WTC11 (cell line): ENCODE results near the gene SDC1.

Source experiments
- FOXJ3 ChIP-seq: sonication (generic); formaldehyde crosslinking; IDR thresholded peaks from 2 replicates; pipeline ENCODE4 v1.9.0; 2021; ENCODE audit warnings: missing genetic modification reagents, mild to moderate bottlenecking, borderline replicate concordance
- GABPB1 ChIP-seq: sonication (generic); formaldehyde crosslinking; IDR thresholded peaks from 2 replicates; pipeline ENCODE4 v1.8.1; 2023; ENCODE audit warnings: mild to moderate bottlenecking, missing genetic modification reagents
- MYBL2 ChIP-seq: sonication (generic); formaldehyde crosslinking; IDR thresholded peaks from 2 replicates; pipeline ENCODE4 v1.8.1; 2023; ENCODE audit warnings: mild to moderate bottlenecking, moderate library complexity, missing genetic modification reagents
- TEAD1 ChIP-seq: sonication (generic); formaldehyde crosslinking; IDR thresholded peaks from 2 replicates; pipeline ENCODE4 v1.8.0; 2022; ENCODE audit warnings: mild to moderate bottlenecking, missing genetic modification reagents
- ZNF121 ChIP-seq: sonication (generic); formaldehyde crosslinking; IDR thresholded peaks from 2 replicates; pipeline ENCODE4 v1.8.0; 2023; ENCODE audit warnings: missing genetic modification reagents
- ZNF396 ChIP-seq: fragments of 250-450 bp; sonication (Bioruptor Pico); IDR thresholded peaks from 2 replicates; pipeline ENCODE4 v1.8.0; 2021; ENCODE audit warnings: mild to moderate bottlenecking, moderate library complexity, borderline replicate concordance
- TF ChIP-seq, protein P1 (sequence below): sonication (generic); formaldehyde crosslinking; IDR thresholded peaks from 2 replicates; pipeline ENCODE4 v1.8.0; 2023; ENCODE audit warnings: mild to moderate bottlenecking, missing genetic modification reagents
- TF ChIP-seq, protein P2 (sequence below): fragments of 200-600 bp; IDR thresholded peaks from 2 replicates; pipeline ENCODE4 v1.8.0; 2022; ENCODE audit warnings: antibody characterized with exemption
- TF ChIP-seq, protein P3 (sequence below): sonication (generic); formaldehyde crosslinking; IDR thresholded peaks from 2 replicates; pipeline ENCODE4 v1.8.1; 2022; ENCODE audit warnings: mild to moderate bottlenecking, missing genetic modification reagents, moderate library complexity, borderline replicate concordance
- TF ChIP-seq, protein P4 (sequence below): sonication (generic); formaldehyde crosslinking; IDR thresholded peaks from 2 replicates; pipeline ENCODE4 v1.8.0; 2022; ENCODE audit warnings: mild to moderate bottlenecking, missing genetic modification reagents
- TF ChIP-seq, protein P5 (sequence below): sonication (generic); formaldehyde crosslinking; IDR thresholded peaks from 2 replicates; pipeline ENCODE4 v1.8.0; 2022; ENCODE audit warnings: mild to moderate bottlenecking, missing genetic modification reagents

DNA sequence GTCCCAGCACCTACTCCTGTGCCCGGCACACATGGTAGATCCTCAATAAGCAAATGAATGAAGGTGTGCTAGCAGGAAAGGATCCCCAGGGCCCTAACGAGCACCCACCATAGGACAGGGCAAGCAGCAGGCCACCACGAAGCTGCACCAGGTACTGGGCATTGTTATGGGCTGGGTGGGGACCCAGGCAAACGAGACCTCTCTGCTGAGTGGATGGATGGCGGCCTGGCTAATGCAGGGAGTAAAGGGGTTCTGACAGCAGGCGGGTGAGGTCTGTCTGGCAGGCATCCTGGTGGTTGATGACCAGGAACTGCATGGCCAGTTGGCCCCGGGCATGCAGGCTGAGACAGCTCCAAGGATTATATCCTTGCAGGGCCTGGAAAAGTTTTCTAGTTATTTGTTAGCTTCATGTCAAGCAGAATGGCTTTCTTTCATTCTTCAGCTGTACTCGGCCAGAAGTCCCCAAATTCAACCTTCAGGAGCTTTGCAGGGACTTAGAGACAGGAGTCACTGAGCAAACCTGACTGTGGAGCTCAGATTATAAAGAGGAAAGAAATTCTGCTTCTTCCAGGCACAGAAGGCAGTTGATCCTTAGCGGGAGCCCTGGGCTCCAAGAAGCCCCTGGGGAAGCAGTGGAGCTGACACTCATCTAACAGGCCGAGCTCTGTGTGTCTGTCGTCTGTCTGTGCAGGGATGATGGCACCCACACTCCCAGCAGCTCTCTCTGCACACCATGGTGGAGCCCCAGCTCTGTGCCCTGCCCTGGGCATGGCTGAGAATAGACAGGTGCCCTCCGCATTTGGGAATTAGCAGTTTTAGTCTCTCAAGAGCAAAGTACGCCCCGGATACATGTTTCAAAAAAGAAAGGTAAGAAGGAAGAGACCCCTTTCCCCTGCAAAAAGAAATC is 51.2 kb downstream of the SDC1 start:
- no peak for TF ChIP-seq ZNF396 (CRISPR knock-in tag)
- no peak for TF ChIP-seq GABPB1 (CRISPR knock-in tag)
- TF ChIP-seq, protein P1, sequence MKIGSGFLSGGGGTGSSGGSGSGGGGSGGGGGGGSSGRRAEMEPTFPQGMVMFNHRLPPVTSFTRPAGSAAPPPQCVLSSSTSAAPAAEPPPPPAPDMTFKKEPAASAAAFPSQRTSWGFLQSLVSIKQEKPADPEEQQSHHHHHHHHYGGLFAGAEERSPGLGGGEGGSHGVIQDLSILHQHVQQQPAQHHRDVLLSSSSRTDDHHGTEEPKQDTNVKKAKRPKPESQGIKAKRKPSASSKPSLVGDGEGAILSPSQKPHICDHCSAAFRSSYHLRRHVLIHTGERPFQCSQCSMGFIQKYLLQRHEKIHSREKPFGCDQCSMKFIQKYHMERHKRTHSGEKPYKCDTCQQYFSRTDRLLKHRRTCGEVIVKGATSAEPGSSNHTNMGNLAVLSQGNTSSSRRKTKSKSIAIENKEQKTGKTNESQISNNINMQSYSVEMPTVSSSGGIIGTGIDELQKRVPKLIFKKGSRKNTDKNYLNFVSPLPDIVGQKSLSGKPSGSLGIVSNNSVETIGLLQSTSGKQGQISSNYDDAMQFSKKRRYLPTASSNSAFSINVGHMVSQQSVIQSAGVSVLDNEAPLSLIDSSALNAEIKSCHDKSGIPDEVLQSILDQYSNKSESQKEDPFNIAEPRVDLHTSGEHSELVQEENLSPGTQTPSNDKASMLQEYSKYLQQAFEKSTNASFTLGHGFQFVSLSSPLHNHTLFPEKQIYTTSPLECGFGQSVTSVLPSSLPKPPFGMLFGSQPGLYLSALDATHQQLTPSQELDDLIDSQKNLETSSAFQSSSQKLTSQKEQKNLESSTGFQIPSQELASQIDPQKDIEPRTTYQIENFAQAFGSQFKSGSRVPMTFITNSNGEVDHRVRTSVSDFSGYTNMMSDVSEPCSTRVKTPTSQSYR, result no peak
- no peak for TF ChIP-seq ZNF121 (CRISPR knock-in tag)
- TF ChIP-seq, protein P2, sequence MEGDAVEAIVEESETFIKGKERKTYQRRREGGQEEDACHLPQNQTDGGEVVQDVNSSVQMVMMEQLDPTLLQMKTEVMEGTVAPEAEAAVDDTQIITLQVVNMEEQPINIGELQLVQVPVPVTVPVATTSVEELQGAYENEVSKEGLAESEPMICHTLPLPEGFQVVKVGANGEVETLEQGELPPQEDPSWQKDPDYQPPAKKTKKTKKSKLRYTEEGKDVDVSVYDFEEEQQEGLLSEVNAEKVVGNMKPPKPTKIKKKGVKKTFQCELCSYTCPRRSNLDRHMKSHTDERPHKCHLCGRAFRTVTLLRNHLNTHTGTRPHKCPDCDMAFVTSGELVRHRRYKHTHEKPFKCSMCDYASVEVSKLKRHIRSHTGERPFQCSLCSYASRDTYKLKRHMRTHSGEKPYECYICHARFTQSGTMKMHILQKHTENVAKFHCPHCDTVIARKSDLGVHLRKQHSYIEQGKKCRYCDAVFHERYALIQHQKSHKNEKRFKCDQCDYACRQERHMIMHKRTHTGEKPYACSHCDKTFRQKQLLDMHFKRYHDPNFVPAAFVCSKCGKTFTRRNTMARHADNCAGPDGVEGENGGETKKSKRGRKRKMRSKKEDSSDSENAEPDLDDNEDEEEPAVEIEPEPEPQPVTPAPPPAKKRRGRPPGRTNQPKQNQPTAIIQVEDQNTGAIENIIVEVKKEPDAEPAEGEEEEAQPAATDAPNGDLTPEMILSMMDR, result no peak
- no peak for TF ChIP-seq TEAD1 (CRISPR knock-in tag)
- TF ChIP-seq MYBL2 (CRISPR knock-in tag), result no peak
- TF ChIP-seq, protein P3, sequence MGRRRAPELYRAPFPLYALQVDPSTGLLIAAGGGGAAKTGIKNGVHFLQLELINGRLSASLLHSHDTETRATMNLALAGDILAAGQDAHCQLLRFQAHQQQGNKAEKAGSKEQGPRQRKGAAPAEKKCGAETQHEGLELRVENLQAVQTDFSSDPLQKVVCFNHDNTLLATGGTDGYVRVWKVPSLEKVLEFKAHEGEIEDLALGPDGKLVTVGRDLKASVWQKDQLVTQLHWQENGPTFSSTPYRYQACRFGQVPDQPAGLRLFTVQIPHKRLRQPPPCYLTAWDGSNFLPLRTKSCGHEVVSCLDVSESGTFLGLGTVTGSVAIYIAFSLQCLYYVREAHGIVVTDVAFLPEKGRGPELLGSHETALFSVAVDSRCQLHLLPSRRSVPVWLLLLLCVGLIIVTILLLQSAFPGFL (CRISPR knock-in tag), result no peak
- TF ChIP-seq, protein P4, sequence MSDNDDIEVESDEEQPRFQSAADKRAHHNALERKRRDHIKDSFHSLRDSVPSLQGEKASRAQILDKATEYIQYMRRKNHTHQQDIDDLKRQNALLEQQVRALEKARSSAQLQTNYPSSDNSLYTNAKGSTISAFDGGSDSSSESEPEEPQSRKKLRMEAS (CRISPR knock-in tag), result no peak
- no peak for TF ChIP-seq FOXJ3 (CRISPR knock-in tag)
- TF ChIP-seq, protein P5, sequence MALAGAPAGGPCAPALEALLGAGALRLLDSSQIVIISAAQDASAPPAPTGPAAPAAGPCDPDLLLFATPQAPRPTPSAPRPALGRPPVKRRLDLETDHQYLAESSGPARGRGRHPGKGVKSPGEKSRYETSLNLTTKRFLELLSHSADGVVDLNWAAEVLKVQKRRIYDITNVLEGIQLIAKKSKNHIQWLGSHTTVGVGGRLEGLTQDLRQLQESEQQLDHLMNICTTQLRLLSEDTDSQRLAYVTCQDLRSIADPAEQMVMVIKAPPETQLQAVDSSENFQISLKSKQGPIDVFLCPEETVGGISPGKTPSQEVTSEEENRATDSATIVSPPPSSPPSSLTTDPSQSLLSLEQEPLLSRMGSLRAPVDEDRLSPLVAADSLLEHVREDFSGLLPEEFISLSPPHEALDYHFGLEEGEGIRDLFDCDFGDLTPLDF, result no peak
